GM19351 (cell line): Measurements from ENCODE around the gene DUSP11.
A peak's percentile ranks its signal among the peaks of the same experiment; 100 is the strongest.
"Not testable (repeated sequence)": the region's sequence is repeated elsewhere in the genome, so short reads cannot be mapped to it uniquely, and the experiment has no call there.

Experiments used
- ATAC-seq: cut with Tn5 transposase; IDR thresholded peaks from one replicate; pipeline ENCODE4 v1.9.1; 2021; ENCODE audit warnings: mild to moderate bottlenecking, moderate library complexity; ENCODE audit not compliant: unreplicated experiment

Gene DUSP11

DNA sequence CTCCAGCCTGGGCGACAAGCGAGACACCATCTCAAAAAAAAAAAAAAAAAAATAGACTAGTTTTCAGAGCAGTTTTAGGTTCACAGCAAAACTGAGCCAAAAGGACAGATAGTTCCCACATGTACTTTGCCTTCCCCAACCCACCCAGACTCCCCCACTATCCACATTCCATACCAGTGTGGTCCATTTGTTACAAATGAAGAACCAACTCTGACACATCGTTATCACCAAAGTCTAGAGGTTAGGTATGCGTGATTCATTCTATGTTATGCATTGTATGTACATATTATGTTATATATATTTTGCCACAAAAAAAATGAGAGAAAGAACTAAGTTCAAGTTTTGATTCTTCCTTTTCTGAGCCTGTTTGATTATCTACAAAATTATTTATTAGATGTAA is 3.5 kb downstream of the DUSP11 start:
- no peak for ATAC-seq

DNA sequence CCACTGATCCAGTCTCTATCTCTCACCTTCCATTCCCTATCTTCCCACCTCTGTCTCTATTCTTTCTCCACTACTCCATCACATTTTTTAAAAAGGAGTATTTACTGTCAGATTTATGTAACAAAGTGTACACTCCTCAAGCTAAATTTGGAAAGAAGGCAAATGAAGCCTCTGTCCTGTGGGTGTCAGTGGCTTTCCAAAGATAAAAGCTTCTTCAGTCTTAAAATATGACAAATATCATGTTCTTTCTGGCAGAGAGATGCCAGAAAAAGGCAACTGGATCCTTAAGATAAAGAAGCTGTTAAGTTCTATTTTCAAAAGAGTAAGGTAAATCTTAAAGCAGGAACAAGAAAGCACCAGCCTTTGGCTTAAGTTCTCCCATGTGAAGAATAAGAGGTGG is 7.1 kb downstream of the DUSP11 start:
- ATAC-seq, result no peak

DNA sequence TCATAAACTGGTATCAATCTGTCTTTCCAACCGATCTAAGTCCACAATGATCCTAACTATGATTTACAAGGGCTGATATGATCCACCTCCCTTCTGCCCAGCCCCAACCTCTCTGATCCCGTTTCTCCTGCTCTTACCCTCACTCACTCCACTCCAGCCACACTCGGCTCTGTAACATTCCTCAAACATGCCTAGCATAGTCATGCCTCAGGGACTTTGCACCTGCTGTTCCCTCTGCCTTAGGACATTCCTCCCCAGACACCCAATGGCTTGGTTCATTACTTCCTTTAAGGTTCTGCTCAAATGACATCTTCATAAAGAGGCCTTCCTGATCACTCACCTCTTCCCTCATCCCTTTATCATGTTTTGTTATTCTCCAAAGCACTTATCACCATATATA is 9.2 kb downstream of the DUSP11 start:
- no peak for ATAC-seq

DNA sequence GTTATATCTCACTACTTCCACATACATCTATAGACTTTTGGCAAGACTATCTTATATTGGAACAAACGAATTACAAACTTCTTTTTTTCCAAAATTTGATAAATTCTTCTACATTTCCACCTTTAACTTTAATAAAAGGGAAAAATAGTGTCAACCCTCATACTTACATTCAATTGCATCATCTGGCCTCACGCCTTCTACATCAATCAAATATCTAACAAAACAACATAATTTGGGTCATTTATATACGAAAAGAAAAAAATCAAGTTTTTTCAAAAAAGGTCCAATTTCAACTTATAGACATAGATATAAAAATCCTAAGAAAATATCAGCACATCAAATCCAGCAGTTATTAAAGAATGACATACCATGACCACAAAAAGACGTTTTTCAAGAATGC is 12.9 kb downstream of the DUSP11 start:
- no peak for ATAC-seq

DNA sequence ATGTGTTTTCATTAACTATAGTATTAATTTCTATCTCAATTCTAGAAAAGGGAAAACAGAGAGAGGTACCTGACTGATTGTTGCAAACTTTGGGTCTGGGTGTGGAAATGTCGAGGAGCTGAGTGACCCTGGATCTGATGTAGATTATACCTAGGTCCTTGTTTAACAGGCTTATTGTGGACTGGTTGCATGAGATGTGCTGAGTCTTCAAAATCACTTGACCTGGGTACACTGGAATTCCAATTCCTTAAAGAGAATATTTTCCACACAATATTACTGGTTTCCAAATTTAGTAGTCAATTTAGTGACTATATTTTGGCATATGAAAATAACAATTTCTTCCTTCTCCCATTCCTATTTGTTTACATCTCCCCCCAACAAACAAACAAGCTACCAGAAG is 13.6 kb downstream of the DUSP11 start:
- no peak for ATAC-seq

DNA sequence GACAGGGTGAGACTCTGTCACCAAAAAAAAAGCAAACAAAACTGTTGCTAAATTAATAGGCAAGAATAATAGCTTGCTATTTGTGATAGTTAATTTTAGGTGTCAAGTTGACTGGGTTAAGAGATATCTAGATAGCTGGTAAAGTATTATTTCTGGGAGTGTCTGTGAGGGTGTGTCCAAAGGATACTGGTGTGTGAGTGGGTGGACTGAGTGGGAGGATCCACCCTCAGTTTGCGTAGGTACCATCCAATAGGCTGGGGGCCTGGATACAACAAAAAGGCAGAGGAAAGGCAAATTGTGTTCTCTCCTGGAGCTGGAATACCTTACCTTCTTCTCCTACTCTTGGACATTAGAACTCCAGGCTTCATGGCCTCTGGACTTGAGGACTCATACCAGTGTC is 15.0 kb downstream of the DUSP11 start:
- ATAC-seq, result no peak

DNA sequence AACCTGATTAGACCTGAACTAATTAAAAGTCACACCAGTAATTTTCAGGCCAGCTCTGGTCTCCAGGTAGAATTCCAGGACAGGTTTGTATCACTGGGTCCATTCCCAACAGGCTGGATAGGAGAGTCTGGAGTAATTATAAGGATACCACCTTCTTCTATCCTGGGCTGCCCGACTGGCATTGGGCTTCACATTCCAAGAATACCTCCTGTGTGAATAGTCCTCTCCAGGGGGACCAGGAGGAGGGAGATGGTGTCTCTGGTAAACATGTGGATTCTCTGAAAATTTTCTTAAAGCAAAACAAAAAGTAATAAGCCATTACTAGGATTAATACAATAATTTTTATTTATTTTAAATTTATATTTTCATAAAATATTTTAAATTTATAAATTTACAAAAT is 17.3 kb downstream of the DUSP11 start:
- no peak for ATAC-seq

DNA sequence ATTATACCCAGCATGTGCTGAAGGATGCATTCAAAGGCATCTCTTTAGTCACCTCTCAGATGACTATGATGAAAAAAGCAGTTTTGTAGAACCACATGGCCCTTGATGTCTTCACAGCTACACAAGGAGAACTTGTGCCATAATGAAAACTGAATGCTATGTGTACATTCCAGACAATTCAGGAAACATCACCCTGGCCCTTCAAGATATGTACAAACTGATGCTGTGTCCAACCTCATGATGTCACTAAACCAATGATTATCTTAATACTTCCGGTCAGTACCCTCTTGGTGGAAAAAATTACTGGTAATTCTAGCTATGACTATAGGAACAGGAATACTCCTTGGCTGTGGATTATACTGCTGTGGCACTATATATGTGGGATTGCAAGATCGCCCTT is 20.0 kb downstream of the DUSP11 start:
- no peak for ATAC-seq

DNA sequence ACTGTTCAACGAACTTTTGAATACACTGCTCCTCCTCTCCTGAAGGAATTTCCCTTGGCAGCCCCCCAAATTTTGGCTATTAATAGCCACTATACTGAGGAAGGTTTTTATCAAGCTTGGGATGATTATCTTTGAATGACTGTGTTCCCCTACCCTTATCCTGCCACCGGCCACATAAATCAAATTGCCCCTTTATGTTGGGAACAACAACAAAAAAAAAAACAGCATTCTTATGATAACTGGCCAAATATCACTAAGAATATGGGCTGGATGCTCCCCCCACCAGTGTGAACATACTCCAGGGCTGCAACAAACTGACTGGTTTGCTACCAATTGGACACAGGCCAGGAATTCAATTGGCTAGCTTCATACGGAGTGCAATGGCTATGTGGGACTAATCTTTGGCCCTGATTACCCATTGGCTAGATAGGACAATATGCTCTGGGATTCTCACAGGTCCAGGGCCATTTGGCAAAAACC is 20.6 kb downstream of the DUSP11 start:
- ATAC-seq, result no peak

DNA sequence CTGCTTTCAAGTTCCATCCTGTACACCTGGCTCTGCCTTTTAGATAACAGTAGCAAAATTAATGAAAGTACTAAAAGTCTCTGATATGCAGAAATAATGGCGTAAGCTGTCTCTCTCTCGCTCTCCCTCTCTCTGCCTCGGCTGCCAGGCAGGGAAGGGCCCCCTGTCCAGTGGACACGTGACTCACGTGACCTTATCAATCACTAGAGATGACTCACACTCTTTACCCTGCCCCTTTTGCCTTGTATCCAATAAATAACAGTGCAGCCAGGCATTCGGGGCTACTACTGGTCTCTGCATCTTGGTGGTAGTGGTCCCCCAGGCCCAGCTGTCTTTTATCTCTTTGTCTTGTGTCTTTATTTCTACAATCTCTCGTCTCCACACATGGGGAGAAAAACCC is 25.6 kb downstream of the DUSP11 start:
- not testable (repeated sequence) for ATAC-seq

DNA sequence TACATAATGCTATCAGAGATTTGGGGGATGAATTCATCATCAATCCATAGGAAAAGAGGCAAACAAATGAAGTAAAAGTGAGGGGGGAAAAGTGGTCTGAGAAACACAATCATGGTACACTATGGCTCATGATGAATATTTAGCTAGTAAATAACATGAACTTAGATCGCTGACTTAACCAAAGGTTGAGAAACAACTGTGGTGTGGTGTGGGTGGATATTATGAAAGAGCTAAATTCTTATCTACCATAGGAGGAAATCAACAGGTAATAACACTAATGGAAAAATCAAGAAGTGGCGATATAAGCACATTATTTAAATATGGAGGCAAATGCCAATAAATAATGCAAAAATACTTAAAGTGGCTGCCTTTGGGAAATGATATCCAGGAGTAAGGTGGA is 30.6 kb downstream of the DUSP11 start:
- ATAC-seq, result no peak

DNA sequence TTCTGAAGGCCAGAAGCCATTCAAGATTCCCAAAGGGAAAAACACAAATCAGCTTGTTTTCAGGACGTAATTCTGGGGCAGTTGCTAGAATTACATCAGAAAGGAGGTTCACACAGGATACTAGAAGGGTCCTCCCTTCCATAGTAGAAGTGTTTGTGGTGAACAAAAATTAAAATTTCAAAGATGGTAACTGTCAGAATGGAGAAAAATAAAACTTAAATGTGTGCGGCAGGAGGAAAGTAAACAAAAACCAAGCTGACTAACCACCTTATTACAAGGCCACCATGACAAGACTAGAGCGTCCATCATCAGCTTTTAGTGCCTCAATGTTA is 33.1 kb downstream of the DUSP11 start:
- no peak for ATAC-seq

DNA sequence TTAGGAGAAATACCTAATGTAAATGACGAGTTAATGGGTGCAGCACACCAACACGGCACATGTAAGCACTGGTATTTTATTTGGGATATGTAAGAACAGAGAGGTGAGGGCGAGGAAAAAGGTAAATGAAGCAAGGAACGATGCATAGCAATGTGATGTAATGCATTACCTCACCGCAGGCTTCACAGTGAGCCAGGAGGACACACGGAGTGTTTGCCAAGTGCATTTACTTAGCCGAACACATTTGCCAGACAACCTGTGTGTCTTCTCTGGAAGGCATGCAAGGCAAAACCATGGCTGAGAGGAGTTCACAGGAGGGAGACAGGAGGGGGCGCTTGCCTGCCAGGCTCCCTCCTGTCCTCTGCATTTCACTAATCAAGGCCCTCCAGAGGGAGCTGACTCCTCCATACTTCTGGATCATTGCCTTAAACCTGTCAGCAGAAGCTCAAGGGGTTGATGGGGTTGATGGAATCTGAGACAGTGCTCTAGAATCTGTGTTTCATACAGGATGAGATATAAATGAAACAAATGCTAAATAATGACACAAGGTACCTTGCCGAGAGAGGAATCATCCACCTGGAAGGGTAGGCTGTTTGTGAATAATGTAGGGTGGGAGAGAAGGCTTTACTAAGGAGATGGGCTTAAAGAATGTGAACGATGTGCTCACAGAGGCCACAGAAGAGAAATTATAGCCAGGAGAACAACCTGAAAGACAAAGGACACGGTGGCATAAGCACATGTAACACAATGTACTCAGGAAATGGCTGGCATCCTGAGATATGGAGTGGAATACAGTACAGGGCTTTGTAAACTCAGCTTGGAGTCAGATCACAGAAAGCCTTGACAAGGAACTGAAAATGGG is 33.7 kb downstream of the DUSP11 start:
- ATAC-seq, result no peak

DNA sequence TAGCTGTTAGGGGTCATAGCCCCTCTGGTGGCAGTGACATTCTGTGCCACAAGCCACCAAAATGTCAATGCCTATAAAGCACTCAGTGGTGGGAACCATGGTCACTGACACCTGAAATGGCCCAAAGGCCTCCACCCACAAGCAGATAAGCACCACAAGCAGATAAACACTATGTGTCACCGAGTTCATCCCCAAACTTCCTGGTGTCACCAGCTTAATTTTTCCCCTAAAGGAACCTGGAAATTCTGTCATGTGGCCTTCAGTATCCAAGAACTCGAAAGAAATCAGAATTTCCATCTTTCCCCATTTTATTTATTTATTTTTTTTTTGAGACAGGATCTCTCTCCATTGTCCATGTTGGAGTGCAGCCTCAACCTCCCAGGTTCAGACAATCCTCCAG is 39.1 kb downstream of the DUSP11 start:
- ATAC-seq, result no peak

DNA sequence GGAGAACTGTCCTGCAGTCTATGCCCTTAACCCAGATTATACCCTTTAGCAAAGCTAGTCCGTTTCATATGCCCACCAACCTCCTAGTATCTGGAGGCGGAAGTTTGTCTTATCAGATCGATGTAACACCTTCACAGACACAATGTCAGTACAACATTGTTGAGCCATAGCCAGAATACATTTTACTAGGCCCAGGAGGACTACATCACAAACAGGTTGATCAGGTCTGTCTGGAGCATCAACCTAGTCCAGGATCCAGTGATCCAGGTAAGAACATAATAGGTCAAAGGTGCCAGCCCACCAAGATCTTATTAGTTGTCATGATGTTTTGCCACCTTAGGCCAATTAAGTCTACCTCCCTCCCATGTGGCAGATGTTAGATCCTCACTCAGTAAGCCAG is 40.8 kb downstream of the DUSP11 start:
- ATAC-seq, result no peak

DNA sequence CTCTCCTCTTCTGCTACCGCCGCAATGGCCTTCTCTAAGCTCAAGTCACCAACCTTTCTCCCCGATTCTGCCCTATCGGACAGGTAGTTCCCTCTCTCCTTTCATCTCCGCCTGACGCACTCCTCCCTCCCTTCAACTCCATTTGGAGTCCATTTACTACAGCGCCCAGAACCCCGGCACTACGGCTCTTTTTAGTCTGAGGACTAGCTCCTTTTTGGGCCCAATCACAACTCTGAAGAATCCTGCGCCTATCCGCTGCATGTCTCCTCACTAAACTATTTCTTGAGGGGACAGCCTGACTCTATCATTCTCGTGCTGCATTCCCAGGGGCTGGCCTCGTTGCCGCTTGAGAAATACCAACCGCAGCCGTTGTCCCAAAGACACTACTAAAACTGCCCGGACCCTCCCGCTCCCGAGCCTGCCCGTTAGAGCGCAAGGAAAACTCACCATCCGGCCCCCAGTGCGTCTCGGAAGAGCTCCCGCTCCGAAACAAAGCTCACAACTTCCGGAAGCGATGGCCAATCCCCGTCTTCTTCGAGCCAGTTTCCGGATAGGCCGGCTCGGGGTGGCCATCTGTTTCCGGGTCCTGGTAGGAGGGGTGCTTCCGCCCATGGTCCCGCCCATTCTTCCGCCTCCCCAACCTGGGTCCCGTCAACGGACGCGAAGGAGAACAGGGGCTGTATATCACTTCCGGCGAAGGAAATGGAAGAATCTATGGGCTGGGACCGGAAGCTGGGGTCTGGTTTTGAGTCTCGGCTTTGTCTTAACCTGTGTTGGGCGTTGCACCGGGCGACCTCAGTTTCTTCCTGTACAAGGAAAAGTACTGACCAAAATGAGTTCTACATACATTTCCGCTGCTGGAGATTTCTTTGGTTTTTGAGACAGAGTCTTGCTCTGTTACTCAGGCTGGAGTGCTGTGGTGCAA is 42.8 kb downstream of the DUSP11 start, which contains the start of gene TPRKB:
TSS of gene TPRKB (minus strand) at position 491 of the 925 bp plus-strand sequence. CDS start 2,776 bp downstream, outside the sequence.
- peak; percentile 98 for ATAC-seq

DNA sequence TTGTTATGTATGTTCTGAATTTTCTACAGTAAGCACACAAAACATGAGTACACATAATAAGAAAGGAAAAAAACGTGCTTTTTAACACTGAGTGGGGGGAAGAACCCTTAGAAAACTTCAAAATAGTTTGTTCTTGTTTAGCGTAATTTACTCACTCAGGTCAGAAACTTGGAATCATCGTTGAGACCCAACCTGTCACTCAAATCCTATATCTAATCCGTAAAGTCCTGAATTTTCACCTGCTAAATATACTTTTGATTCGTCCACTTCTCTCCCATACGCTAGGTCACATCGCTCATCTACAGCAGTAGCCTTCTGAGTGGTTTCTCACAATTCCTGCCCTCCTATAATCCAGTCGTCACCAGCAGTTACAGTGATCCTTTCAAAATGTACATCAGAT is 43.5 kb downstream of the DUSP11 start:
- no peak for ATAC-seq

DNA sequence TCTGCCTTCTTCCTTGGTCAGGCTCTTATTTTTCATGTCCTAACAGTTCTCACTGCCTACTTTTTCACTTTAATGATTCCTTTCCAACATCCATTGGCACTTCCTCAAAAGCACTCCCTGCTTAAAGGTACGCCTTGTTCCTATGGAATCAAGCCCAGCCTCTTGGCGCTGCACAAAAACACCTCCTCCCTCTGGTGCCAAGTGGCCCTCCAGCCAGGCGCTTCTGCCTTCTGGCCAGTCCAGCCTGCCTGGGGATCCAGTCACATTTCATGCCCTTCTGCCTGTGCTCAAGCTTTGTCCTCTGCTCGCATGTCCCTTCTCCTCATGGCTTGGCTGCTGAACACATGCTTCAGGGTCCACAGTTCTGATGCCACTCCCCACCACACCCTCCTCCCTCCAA is 49.1 kb downstream of the DUSP11 start:
- no peak for ATAC-seq

DNA sequence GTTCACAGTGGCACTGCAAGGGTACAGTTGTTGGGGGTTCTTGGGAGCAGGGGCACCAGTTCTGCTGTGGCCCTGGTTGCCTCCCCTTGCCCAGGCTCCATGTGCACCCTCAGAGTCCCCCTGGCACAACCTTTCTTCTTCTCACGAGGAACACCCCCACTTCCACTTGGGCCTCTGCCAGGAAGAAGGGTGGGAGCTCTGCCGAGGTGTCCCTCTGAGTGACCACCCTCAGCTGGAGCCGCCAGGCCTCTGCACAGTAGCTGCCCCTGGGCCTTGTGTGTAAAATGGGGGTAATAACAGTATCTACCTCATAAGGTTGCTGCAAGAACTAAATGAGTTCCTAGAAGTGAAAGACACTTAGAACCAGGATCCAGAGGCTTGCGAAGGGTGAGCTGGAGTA is 51.2 kb downstream of the DUSP11 start:
- ATAC-seq, result no peak

DNA sequence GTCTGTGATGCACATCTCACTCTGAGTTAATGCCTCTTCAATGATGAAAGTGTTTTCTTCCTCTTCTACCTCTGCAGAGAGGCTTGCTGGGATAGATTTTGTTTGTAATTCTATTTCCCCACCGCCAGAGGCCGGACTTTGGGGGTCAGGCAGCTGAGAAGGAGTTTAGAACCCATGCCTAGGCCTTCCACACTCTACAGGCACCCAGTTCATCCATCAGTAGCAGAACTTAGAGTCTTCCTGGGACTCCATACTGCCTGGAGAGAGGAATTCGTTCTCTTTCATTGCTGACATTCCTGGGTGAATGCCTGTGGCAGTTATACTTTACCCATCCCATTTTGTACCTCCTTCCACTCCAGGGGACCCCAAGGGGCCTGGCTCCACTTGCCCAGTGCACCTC is 51.9 kb downstream of the DUSP11 start:
- no peak for ATAC-seq

DNA sequence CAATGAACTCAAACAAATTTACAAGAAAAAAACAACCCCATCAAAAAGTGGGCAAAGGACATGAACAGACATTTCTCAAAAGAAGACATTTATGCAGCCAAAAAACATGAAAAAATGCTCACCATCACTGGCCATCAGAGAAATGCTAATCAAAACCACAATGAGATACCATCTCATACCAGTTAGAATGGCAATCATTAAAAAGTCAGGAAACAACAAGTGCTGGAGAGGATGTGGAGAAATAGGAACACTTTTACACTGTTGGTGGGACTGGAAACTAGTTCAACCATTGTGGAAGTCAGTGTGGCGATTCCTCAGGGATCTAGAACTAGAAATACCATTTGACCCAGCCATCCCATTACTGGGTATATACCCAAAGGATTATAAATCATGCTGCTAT is 53.2 kb downstream of the DUSP11 start:
- ATAC-seq, result not testable (repeated sequence)
